Hypothalamus (tissue), 51 donors: Measurements from ENCODE around the gene ADGRV1.

Experiments
- DNase-seq, 51 donors: peaks; one replicate each; lab custom pipeline; 2025; lab: John Stamatoyannopoulos, UW

The ADGRV1 gene

GRCh38 chr5:91119981-91120850 is 561.6 kb downstream of the ADGRV1 start:
- DNase-seq: no peak

- no peak for DNase-seq
Measured at GRCh38 chr5:91121347-91121993, 562.9 kb downstream of the ADGRV1 start.

GRCh38 chr5:91122651-91123050 is 564.1 kb downstream of the ADGRV1 start:
- DNase-seq: no peak

GRCh38 chr5:91123291-91123690 is 564.7 kb downstream of the ADGRV1 start:
- no peak for DNase-seq

GRCh38 chr5:91123901-91124300 is 565.3 kb downstream of the ADGRV1 start:
- DNase-seq: no peak

- DNase-seq: no peak
Measured at GRCh38 chr5:91125916-91126315, 567.3 kb downstream of the ADGRV1 start.

- DNase-seq: no peak
Measured at GRCh38 chr5:91126448-91126847, 567.9 kb downstream of the ADGRV1 start.

- no peak for DNase-seq
Measured at GRCh38 chr5:91126888-91127287, 568.3 kb downstream of the ADGRV1 start.

- no peak for DNase-seq
Measured at GRCh38 chr5:91127456-91128081, 569.0 kb downstream of the ADGRV1 start.

- DNase-seq: no peak
Measured at GRCh38 chr5:91128604-91129003, 570.0 kb downstream of the ADGRV1 start.

- no peak for DNase-seq
Measured at GRCh38 chr5:91129748-91130147, 571.2 kb downstream of the ADGRV1 start.

GRCh38 chr5:91130759-91131158 is 572.2 kb downstream of the ADGRV1 start:
- no peak for DNase-seq

- DNase-seq: no peak
Measured at GRCh38 chr5:91132550-91132949, 574.0 kb downstream of the ADGRV1 start.

GRCh38 chr5:91133183-91133582 is 574.6 kb downstream of the ADGRV1 start:
- DNase-seq: no peak

GRCh38 chr5:91135475-91136248 is 577.1 kb downstream of the ADGRV1 start:
- no peak for DNase-seq

GRCh38 chr5:91136271-91136670 is 577.7 kb downstream of the ADGRV1 start:
- DNase-seq: no peak

GRCh38 chr5:91137647-91138046 is 579.0 kb downstream of the ADGRV1 start:
- no peak for DNase-seq

GRCh38 chr5:91139572-91140200 is 581.1 kb downstream of the ADGRV1 start:
- no peak for DNase-seq

GRCh38 chr5:91140657-91141056 is 582.1 kb downstream of the ADGRV1 start:
- DNase-seq: no peak

GRCh38 chr5:91141642-91142041 is 583.0 kb downstream of the ADGRV1 start:
- DNase-seq: no peak
